ENCODE results near the gene MARCHF3. TPM values are rescaled to one million over a fixed set of nuclear protein-coding genes. Genes with fewer than 3 reads are reported as not detected.

The MARCHF3 gene
- total RNA-seq, 1 experiment from 2014 or later, result 3.4 TPM

- peaks cover 95% of the 10 kb centered on the region for H3K36me3 ChIP-seq
- H3K9me3 ChIP-seq (replicated peaks), result no peaks in the 10 kb centered on the region
- H3K4me1 ChIP-seq (replicated peaks), result no peaks in the 10 kb centered on the region
- no peaks in the 10 kb centered on the region for H3K27me3 ChIP-seq (replicated peaks)
- no peak for DNase-seq (ENCODE audit: low read depth in 1 of 2, low spot score in 2 of 2)
- H3K27ac ChIP-seq, result no peak overlapping the region
- no peak overlapping the region for H3K4me3 ChIP-seq
Observed at GRCh38 chr5:126818736-126819135, 211.6 kb downstream of the MARCHF3 start.

Other genes starting within 250 kb of the MARCHF3 start
- gene C5orf63, start 42.9 kb upstream of the MARCHF3 start, total RNA-seq (2014; rRNA removed; shearing (Covaris generic)), result 0.03 and 1.9 TPM in 2 replicates